HT1080 (cell line): ENCODE results near the gene CELF4. TPM values are rescaled to one million over a fixed set of nuclear protein-coding genes. Genes with fewer than 3 reads are reported as not detected.

ENCODE experiments used
- DNase-seq: peaks from one replicate; pipeline ENCODE4 v3.0.0-alpha.2; 2015; ENCODE audit warnings: low read depth
- total RNA-seq: library from RNA; depleted of rRNA; stranded (reverse); fragments of >200 nt; shearing (Covaris generic); gene quantifications from 2 replicates; pipeline ENCODE4 v1.2.3, GENCODE V29; 2014

Gene CELF4
- total RNA-seq, 1 experiment from 2014 or later: not detected

DNA sequence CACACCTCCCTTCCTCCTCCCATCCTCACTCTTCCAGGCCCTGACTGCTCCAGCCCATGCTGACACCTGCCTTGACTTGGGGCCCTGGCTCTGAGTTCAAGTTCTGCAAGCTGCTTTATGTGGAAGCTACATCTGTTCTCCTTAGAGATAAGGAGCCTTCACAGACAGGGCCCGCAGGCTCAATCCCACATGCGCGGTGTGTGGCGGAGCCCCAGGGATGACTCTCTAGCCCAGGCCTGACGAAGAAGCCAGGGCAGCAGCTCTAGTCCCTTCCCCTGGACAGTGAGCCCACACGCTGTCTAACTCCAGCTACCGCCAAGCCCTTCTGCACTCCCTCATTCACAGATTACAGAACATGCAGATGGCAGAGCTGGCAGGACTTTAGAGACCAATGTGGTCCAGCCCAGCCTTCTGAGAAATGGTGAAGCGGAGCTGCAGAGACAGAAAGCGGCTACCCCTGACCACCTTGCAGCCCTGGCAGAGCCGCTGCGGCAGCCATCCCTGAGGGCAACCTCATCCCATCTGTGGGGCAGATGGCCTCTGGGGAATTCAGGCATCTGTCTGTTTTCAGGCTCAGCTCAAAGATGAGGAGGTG lies 304.3 kb downstream of the CELF4 start:
- no peak for DNase-seq

DNA sequence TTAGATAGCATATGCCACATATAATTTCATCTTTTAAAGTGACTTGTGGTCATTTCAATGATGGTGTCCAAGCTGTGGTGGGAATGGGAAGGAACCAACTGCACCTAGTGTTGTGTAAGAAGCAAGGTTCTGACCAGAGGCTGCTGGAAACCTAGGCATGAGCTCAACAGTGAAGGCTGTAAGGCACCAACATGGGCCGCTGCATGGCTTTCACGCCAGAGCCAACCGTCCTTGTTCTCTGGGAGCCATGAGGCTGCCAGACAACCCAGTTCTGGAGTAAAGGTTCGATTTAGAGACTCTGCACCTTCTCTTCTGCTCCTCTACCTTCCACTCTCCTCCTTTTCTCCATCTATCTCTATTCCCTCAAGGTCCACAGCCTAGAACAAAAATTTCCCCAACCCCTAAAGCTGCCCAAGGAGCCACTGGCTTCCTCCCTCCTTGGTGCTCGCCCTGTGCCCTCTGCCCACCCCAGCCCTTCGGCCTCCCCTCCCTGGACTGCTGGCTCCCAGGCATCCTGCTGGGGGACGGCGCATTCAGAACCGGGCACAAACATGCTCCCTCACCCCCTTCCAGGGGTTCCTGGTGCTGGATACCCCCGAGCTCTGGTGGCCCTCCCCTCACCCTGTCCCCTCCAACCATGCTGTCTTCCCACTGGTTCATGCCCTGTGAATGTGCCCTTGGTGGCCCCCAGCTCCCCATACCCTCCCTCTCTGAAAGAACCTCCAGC lies 305.1 kb downstream of the CELF4 start:
- no peak for DNase-seq

DNA sequence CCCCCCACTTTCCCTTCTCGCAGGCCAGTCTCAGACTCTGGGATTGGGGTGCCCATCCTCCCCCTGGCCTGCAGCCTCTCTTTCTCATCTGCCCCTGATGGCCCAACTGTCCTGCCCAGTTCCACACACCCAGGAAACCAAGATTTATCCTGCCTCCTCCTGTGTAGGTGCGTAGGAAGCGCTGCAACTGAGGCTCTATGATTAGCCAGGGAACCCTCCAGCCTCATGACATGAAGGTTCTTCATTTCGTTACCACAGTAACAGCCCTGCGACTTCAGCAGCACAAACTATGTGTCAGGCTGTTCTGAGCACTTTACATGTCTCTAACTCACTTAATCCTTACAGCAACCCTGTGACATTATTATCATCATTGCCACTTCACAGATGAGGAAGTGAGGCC lies 305.9 kb downstream of the CELF4 start:
- no peak for DNase-seq

DNA sequence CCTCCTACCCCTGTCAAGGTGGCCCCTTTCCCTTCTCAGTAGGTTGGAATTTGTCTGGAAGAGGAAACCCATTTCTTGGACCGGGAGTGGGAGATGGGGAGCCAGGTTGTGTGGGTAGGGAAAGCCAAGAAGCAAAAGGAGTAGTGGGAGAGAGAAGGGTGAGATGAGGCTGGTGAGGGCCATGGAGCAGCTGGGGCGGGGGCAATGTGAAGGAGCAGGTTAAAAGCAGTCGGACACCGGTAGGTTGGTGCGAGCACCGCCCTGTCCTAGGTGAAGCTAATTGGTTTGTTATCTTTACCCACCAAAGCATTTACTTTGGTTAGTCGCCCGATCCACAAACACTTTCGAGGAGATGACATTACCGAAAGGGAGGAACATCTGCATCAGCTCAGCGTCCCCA lies 306.8 kb downstream of the CELF4 start:
- no peak for DNase-seq

DNA sequence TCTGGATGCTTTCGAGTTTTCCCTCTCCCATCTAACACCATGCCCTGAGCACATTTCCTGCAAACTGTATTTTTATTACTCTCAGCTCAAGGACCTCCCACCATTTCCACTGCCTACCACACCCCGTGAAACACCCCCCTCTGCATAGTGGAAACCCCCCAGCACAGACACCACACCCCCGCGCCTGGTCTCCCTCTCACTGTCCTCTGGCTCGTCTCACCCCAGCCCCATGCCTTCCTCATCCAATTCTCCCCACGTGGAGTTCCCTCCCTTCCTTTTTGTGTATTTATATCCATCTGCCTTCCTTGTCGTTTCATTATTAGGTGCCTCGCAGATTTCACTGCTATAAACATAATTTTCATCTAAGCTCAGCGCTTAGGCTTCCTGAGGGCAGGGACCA lies 307.5 kb downstream of the CELF4 start:
- DNase-seq: no peak

DNA sequence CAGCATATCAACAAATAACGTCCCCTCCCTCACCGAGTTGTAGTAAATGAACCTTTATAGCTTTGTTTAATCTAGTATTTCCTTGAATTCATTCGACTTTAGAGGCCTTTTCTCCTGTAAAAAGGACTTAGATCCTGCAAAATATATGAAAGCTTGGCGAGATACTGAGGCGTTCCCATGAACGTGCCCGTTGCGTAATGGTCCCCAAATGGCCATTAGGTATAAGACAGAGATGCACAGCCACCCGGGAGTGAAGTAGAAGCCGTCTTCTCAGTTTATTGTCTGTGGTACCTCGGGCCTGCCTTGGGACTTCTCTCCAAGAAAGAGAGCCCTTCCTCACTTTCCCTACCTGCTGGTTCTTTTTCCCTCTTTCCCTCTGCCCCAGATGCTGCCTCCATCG lies 310.6 kb downstream of the CELF4 start:
- no peak for DNase-seq

DNA sequence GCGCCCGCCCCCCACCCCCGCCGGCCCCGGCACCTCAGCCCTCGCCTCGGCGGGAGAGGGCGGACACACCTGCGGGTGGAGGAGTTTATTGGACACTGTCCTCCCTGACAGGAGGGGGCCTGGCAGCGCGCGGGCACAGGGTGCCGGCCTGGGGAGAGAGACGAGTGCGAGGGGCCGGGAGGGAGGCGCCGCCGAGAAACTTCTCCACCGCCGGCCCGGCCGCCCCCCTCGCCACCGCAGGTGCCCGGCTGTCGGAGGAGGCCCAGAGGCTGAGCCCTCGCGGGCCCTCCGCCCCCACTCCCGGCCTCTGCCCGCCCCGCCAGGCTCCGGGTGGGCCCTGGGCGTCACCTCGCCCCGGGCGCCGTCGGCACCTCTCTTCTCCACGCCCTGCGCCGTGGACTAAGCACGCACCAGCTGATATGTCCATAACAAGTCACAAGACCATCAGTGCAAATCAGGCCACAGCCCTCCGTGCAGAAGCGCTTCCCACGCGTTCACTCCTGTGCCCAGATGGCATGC lies 311.3 kb downstream of the CELF4 start:
- no peak for DNase-seq

DNA sequence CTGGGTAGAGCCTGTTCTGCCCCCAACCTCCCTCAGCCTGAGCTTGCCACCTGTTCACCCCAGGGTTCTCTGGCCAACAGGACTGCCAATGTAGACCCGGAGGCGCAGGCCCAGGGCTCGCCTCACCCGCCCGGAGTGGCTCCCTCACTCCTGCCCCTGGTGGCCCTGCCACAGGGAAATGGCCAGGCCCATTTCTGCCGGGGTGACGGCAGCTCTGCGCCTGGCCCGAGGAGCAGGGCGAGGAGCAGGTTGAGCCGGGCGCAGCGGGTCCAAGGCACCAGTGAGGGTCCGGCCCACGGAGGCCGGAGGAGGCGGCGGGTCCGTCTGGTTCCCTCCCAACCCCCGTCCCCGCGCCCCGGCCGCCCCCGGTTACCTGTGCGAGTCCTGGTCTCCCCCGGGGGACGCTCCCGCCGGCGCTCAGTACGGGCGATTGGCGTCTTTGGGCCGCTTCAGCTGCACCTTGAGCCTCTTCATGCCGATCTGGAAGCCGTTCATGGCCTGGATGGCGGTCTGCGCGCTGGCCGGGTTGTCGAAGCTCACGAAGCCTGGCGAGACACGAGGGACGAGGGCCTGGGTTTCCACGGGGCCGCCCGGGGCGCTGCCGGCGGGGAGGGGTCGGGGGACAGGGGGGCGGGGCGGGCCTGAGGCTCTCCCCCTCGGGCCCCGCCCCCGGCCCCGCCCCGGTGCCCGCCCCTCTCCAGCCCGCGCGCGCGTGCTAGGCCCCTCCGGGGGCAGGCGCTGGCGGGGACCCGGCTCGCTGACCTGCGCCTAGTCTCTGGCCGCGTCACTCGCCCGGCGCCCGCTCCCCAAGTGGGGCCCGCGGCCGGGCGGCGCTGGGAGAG lies 312.0 kb downstream of the CELF4 start:
- DNase-seq: no peak

DNA sequence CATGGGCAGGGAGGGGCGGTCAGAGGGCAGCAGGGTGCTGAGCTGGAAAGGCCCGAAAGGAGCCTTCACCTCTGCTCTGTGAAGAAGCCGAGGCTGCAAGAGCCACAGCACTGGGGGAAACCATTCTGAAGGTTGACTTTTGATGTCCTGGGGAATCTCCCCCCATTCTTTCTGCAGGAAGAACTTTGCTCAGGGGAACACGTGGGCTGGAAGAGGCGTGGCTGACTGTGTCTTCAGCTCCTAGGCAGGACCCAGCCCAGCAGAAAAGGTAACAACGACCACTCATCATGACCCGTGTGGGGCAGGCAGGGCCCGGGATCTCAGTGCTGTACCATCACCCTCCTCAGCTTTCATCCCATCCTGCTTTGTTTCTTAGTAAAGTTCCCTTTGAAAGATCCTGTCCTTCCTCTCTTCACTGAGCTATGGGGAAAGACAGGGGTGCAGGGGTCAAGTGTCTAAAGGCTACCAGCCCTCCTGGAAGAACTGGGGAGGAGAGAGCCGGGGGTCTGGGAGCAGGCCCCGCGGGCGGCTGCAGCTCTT lies 312.7 kb downstream of the CELF4 start:
- no peak for DNase-seq

DNA sequence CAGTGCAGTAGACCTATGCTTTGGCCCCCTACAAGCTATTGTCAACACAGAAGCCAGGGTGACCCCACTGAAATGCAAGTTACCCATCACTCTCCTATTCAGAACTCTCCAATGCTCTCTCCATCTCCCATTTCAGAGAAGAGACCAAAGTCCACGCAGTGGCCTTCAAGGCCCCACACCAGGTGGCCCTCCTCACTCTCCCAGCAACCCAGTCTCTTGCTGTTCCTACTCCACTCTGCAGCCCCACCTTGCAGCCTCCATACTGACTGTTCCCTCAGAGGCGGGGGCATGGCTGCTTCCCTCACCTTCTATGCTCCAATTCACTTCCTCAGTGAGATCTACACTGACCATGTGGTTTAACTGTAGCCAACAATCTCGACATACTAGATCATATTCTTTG lies 313.3 kb downstream of the CELF4 start:
- no peak for DNase-seq

DNA sequence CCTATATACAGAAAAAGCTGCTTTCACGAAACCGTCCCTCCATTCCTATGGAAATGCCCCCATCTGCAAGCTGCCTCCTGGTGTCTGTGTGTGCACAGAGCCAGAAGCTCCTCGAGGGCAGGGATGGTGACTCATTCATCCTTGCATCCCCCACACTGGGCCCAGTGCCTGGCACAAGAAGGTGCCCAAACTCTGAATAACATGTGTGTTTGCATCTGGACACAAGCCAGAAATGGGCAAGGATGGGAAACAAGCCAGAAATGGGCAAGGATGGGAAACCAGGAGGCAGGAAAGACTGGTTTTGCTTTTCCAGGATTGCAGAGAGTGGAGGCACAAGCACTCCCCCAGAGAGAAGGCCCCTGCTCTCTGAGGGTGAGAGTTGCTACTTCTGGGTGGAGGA lies 313.9 kb downstream of the CELF4 start:
- DNase-seq: peak; percentile 32

DNA sequence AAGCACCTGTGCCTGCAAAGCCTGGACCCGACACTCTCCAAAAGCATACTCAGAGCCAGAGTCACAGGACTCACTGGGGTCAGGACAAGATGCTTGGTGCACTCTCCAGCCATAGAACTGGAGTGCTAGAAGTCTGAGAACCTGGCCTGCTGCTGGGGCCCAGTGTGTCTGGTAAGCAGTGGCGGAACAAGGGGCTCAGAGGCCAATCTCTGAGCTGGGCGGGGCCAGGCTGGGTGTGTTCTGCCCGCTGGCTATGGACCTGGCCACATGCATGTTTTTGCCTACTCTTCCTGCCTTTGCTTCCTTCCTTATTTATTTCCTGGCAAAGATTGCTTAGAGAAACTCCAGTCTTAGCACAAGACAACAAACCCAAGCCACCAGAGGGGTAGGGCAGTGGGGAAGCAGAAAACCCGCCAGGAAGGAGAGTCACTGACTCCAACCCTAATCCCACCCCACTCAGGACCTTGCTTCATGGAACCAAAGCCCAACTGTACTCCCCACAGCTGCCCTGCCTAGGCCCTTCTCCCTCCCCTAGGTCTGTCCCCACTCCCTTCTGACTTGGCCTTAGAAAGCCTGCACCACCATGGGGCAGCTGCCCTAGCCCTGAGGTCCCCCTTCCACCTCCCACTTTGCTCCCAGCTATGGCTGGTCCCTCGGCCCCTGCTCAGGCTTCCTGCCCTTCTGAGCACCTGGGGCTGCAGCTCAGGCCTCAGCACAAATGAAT lies 315.5 kb downstream of the CELF4 start:
- DNase-seq: no peak

DNA sequence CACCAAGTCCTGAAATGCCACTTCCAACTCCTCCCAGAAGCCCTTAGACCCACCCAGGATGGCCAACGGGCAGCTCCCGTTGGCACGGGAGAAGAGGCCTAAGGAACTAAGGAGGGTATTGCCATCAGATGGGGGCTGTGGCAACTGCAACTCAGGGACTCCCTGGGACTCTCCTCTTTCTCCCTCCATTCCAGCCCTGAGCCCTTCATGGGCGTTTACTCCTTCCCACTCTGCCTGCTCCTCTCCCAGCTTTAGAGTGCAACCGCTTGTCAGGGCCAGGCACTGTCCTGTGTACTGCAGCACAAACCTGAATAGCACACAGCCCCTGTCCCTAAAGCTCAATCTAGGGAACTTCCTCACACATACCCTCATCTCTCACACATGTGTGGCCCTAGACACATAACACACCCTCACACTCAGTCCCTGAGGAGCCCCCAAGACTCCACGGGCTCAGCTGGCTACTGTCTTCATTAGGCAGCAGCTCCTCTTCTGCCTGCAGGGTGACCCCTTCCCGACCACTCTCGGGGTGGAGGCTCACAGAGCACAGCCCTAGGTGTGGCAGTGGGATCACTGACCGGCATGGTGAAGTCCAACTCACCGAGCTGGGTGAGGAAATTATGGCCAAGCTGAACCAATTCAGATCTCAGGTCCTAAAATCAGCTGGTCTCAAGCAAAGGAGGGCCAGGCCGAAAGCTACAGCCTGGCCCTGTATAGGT lies 316.3 kb downstream of the CELF4 start:
- DNase-seq: no peak

DNA sequence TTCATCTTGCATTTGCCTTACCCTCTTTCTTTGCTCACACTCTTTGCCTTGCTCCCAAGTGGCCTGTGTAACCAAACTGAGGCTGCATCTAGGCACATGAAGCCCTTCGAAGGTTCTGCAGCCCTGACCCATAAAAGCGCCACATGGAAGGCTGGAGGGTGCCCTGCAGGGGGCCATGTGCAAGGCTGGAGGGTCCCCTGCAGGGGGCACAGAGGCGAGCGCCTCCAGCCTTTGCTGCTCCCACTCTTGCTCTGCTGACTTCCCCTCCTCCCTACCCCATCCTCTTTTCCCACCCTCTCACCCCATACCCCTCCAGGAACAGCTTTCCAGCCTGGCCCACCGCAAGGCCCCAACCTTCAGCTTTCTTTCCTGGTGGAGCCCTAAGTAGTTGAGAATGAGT lies 317.3 kb downstream of the CELF4 start:
- no peak for DNase-seq

DNA sequence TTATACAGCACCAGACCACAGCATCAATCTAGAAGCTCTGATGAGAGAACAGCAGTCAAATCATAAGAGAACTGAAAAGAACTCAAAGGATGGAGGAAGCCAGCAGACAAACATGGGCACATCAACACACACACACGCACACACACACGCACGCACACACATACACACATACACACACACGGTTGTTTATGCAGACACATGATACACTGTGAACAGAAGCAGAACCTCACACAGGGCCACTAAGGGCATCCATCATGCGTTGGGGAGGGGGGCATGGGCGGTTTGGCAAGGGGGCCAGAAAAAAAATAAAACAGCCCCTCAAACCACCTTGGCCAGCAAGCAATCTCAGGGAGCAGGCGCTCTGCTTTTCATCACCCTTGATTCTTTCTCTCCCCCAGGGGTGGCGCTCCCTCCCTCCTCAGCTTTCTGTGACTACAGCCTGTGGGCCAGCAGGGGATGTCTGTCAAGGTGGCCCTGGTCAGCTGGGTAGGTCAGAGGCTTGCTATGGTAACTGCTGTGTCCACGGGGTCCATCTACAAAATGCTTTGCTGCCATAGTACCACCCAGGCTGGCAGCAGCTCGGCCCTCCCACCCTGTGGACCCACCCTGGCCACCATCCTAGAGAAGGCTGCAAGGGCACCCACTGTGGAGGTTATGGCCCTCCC lies 318.0 kb downstream of the CELF4 start:
- no peak for DNase-seq

DNA sequence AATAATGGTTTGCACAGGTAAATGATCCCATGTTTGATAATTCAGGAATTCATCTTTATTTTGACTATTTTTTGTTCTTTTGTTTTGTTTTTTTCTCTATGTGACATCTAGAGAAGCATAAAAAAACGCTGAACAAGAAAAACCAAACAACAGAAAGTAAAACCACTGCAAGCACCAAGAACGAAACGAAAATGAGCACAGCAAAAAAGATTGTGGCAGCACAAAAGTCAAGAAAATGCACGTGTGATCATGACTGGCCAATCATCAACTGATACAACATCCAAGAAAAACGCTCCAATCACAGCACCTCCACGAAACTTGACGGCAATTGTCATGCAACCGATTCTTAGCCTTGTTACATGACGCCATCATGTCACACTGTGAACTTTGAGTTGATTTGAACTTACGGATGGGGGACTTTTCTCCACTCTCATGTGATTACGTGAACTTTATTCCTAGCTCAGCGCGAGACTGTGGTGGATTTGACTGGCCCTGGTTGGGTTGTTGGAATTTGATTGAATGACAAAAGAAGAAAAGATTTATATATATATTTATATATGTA lies 318.7 kb downstream of the CELF4 start:
- no peak for DNase-seq

DNA sequence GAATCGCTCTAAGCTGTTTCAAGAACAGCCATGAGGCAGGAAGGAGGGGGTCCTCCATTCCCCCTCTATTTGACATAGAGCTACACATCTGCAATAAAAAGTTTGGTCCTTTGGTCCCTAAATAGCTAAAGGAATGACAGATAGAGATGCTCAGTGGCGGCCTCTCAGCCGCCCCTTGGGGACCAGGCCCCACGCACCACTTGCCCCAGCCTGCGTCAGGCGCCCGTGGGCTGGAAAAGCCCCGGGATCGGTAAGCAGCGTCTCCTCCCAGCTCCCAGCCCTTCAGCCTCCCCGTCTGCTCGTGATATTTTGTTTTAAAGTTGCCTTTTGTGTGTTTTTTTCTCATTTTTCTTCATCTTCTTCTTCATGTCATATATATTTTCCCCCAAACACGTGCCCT lies 321.0 kb downstream of the CELF4 start:
- no peak for DNase-seq

DNA sequence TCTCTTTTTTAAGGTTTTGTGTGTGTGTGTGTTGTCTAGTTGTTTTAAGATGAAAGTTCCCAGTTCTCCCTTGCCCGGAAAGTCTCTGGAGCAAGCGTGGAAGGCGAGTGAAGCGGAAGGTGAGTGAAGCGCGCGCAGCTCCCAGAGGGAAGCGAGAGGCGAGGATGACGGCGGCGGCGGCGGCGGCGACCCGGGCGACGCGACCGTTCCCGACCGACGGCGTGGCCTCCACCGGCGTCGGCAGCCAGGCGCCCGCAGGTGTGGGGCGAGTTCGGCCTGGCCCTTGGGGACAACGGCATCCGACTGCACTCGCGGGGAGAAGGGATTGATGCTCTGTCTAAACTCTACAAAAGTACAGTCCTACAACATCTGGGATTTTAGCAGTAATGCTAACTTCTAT lies 321.9 kb downstream of the CELF4 start:
- no peak for DNase-seq

DNA sequence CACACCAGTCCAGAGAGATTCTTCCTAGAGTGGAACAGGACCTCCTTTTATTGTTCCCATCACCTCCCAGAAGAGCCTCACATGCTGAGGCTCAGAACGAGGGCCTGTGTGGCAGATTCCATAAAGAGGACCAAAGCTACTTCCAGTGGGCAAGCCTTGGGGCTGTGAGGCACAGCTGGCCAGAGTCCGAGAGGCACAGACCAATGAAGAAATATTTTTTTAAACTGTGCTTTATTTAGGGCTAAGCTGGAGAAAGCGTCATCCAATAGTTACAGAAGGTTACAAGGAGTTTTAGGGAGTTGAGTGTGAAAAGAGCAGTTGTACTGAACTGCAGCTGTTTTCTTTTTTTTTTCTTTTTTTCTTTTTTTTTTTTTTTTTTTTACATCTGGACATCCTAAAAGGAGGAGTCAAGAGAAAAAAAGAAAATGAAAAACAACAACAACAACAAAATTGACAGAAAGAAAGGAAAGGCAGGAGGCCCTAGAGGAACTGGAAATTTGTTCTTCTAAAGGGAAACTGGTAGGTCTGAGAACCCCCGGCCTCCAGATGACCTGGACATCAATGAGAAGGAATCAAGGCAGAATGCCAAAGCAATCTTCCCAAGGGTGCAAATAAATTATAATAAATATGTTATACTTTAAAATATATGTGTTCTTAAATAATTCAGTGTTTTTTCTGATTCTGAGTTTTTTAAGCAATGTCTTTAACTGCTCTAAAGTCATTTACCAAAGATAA lies 322.6 kb downstream of the CELF4 start:
- DNase-seq: no peak
